Transverse colon (tissue), 4 donors: ENCODE data around the gene ARHGEF7. TPM values are rescaled to one million over a fixed set of nuclear protein-coding genes. Genes with fewer than 3 reads are reported as not detected.

ENCODE experiments used
- DNase-seq: peaks from one replicate; pipeline ENCODE4 v3.0.0-alpha.2; 2019
- H3K27ac ChIP-seq, 4 donors: fragments of 200-600 bp; sonication (generic); 2 replicates each; pipeline ENCODE4 v1.5.1; 2016 to 2018; ENCODE audit warnings: inconsistent platforms in 4 of 4
- H3K27me3 ChIP-seq: fragments of 200-600 bp; sonication (generic); 2 replicates; pipeline ENCODE4 v1.5.1; 2017; ENCODE audit warnings: inconsistent platforms
- H3K36me3 ChIP-seq, 4 donors: fragments of 200-600 bp; sonication (generic); 2 replicates each; pipeline ENCODE4 v1.5.1; 2017 to 2019; ENCODE audit warnings: inconsistent platforms in 4 of 4
- H3K4me1 ChIP-seq, 4 donors: fragments of 200-600 bp; sonication (generic); 2 replicates each; pipeline ENCODE4 v1.5.1; 2017 to 2020; ENCODE audit warnings: inconsistent platforms in 4 of 4
- H3K4me3 ChIP-seq, 4 donors: fragments of 200-600 bp; sonication (generic); 1 replicate in 1 of 4; 2 replicates in 3 of 4; pipeline versions ENCODE4 v1.5.1 to v1.6.1; 2017 to 2019; ENCODE audit warnings: inconsistent platforms in 4 of 4
- H3K9me3 ChIP-seq, 2 donors: fragments of 200-600 bp; sonication (generic); 2 replicates each; pipeline ENCODE4 v1.5.1; 2017 to 2019; ENCODE audit warnings: inconsistent platforms in 2 of 2
- CTCF ChIP-seq, 5 experiments: fragments of 200-600 bp in 3 of 5; fragments of 450-650 bp in 2 of 5; sonication (generic) in 3 of 5; IDR thresholded peaks; 1 replicate in 2 of 5; 2 replicates in 3 of 5; pipeline ENCODE4 v1.5.1; 2016 to 2017; ENCODE audit warnings: antibody characterized with exemption in 5 of 5, inconsistent platforms in 3 of 5, mild to moderate bottlenecking in 2 of 5, moderate library complexity in 1 of 5
- EP300 ChIP-seq: sonication (generic); formaldehyde crosslinking; IDR thresholded peaks from one replicate; pipeline ENCODE4 v1.6.1; 2017; ENCODE audit warnings: antibody characterized with exemption, low read depth
- POLR2A ChIP-seq: fragments of 450-650 bp; IDR thresholded peaks from one replicate; pipeline ENCODE4 v1.6.1; 2016; ENCODE audit warnings: antibody characterized with exemption, mild to moderate bottlenecking, moderate library complexity
- POLR2AphosphoS5 ChIP-seq, 3 donors: sonication (generic); formaldehyde crosslinking; IDR thresholded peaks; one replicate each; pipeline ENCODE4 v1.6.1; 2016; ENCODE audit warnings: antibody characterized with exemption in 3 of 3
- WGBS, 2 donors: methylation state at CpG; one replicate each; pipeline ENCODE4 v1.1.5; 2018; ENCODE audit warnings: low coverage in 1 of 2; 5-methylcytosine and 5-hydroxymethylcytosine counted together
- in situ Hi-C, 4 donors: fragments of 200-750 bp; cut with MboI; loops; one replicate each; pipeline versions ENCODE4 v1.15.0 to v1.15.1; 2017; ENCODE audit warnings: low sequenced_read_pairs in 3 of 4, low pct_ligation_motif_present in 1 of 4, low pct_unique_long_range_greater_than_20kb in 1 of 4
- intact Hi-C: fragments of 100-400 bp; cut with DNase I; formaldehyde crosslinking; loops from one replicate; pipeline ENCODE4 v1.15.1; 2023; ENCODE audit warnings: low total_unique reads
- total RNA-seq, 4 donors: library from RNA; depleted of rRNA; stranded (reverse); fragments of >200 nt; gene quantifications; one replicate each; pipeline ENCODE4 v1.1.0, GENCODE V29; 2016

ARHGEF7 gene
- total RNA-seq, 4 donors from 2014 or later: 62.3 to 104 (median 75.6) TPM

GRCh38 chr13:111312944-111313590 is 198.0 kb downstream of the ARHGEF7 start:
- H3K4me3 ChIP-seq: no peak overlapping the region
- no peaks in the 10 kb centered on the region for H3K36me3 ChIP-seq
- intact Hi-C loops (no loop called here), in situ Hi-C loops (no loop called here)
- no peaks in the 10 kb centered on the region for H3K27me3 ChIP-seq
- WGBS, 2 donors: 87 to 100% methylated on average over 3 to 17 of the region's 17 CpGs
- TF ChIP-seq POLR2A: no peak
- no peaks in the 10 kb centered on the region for H3K4me1 ChIP-seq
- no peak overlapping the region for H3K27ac ChIP-seq
- H3K9me3 ChIP-seq: peaks cover 0 to 5% of the 10 kb centered on the region in 2 donors
- DNase-seq: no peak

- intact Hi-C loops (no loop called here), in situ Hi-C loops (no loop called here)
- no peak for DNase-seq
- 96% methylated on average over 14 of the region's 14 CpGs; no CpG with 5 or more reads in 1 of the 2 donors for whole genome bisulfite sequencing, 2 donors
- TF ChIP-seq CTCF (IDR thresholded peaks at IDR 0.05) (no peak), POLR2AphosphoS5 (IDR thresholded peaks at IDR 0.05) (no peak), POLR2A (no peak), EP300 (no peak)
- Histone ChIP-seq H3K36me3 (no peaks in the 10 kb centered on the region), H3K27me3 (no peaks in the 10 kb centered on the region), H3K9me3 (peaks cover 0 to 5% of the 10 kb centered on the region in 2 donors), H3K4me1 (no peaks in the 10 kb centered on the region), H3K4me3 (no peak overlapping the region), H3K27ac (no peak overlapping the region)
Observed at GRCh38 chr13:111313911-111314425, 198.9 kb downstream of the ARHGEF7 start.

- TF ChIP-seq EP300: no peak
- TF ChIP-seq POLR2A: no peak
- TF ChIP-seq POLR2AphosphoS5 (IDR thresholded peaks at IDR 0.05): no peak
- TF ChIP-seq CTCF (IDR thresholded peaks at IDR 0.05): no peak
- no peak for DNase-seq
- intact Hi-C loops (no loop called here), in situ Hi-C loops (no loop called here)
- no peak overlapping the region for H3K27ac ChIP-seq
- no peaks in the 10 kb centered on the region for H3K4me1 ChIP-seq
- H3K36me3 ChIP-seq: no peaks in the 10 kb centered on the region
- WGBS, 2 donors: 75% methylated on average over 6 of the region's 6 CpGs; no CpG with 5 or more reads in 1 of the 2 donors
- H3K27me3 ChIP-seq: no peaks in the 10 kb centered on the region
- no peak overlapping the region for H3K4me3 ChIP-seq
- peaks cover 0 to 5% of the 10 kb centered on the region in 2 donors for H3K9me3 ChIP-seq
Observed at GRCh38 chr13:111314852-111315251, 199.7 kb downstream of the ARHGEF7 start.

- H3K9me3 ChIP-seq: peaks cover 0 to 5% of the 10 kb centered on the region in 2 donors
- TF ChIP-seq POLR2A (no peak), CTCF (IDR thresholded peaks at IDR 0.05) (no peak), EP300 (no peak)
Observed at GRCh38 chr13:111315347-111315995, 200.4 kb downstream of the ARHGEF7 start.

More at GRCh38 chr13:111315347-111315995, 200.4 kb downstream of the ARHGEF7 start:
- intact Hi-C loops: no loop called here
- in situ Hi-C loops: no loop called here
- Histone ChIP-seq H3K27me3 (no peaks in the 10 kb centered on the region), H3K36me3 (no peaks in the 10 kb centered on the region), H3K4me1 (no peaks in the 10 kb centered on the region), H3K4me3 (no peak overlapping the region), H3K27ac (no peak overlapping the region)
- DNase-seq: no peak
- 86% methylated on average over 15 of the region's 15 CpGs; no CpG with 5 or more reads in 1 of the 2 donors for WGBS, 2 donors
